NCI-H2029 treated with DMSO at 0.1 percent for 48 hours (cell line): ENCODE data around the gene CAPN12.
"Not testable (repeated sequence)": the region's sequence is repeated elsewhere in the genome, so short reads cannot be mapped to it uniquely, and the experiment has no call there.

Experiments used
- DNase-seq: peaks from one replicate; lab custom pipeline; 2025; lab: John Stamatoyannopoulos, UW

The CAPN12 gene, protein sequence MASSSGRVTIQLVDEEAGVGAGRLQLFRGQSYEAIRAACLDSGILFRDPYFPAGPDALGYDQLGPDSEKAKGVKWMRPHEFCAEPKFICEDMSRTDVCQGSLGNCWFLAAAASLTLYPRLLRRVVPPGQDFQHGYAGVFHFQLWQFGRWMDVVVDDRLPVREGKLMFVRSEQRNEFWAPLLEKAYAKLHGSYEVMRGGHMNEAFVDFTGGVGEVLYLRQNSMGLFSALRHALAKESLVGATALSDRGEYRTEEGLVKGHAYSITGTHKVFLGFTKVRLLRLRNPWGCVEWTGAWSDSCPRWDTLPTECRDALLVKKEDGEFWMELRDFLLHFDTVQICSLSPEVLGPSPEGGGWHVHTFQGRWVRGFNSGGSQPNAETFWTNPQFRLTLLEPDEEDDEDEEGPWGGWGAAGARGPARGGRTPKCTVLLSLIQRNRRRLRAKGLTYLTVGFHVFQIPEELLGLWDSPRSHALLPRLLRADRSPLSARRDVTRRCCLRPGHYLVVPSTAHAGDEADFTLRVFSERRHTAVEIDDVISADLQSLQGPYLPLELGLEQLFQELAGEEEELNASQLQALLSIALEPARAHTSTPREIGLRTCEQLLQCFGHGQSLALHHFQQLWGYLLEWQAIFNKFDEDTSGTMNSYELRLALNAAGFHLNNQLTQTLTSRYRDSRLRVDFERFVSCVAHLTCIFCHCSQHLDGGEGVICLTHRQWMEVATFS

GRCh38 chr19:38744298-38744681 is at the start of gene CAPN12:
TSS of gene CAPN12 (minus strand) at chr19:38744474. CDS start at chr19:38744165, 309 bp downstream.
- no peak for DNase-seq

DNA sequence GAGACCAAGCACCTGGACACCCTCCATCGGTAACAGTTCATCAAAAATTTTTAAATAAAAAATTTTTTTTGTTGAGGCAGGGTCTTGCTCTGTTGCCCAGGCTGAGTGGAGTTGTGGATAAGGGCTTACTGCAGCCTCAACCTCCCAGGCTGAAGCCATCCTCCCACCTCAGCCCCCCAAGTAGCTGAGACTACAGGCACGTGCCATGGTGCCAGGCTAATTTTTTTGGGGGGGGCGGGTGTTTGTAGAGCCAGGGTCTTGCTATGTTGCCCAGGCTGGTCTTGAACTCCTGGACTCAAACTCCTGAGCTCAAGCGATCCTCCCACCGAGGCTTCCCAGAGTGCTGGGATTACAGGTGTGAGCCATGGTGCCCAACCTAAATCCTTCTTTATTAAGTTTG is 49.4 kb upstream of the CAPN12 start:
- no peak for DNase-seq

DNA sequence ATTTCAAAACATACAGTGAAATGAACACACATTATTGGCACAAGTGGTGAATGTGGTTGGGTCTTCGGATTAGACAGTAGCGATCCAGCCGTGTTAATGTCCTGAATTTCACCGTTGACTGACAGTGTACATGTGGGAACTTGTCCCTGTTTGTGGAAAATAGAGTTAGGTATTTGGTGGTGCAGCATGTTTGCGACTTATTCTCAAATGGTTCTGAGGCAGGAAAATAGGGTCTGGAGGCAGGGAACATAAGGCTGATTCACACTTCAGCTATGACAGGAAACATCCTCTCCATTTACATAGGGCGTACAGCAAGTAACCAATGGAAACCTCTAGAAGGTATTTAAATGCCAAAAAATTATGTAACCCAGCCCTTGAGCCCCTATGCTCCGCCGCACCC is 48.9 kb upstream of the CAPN12 start:
- no peak for DNase-seq

- DNase-seq: no peak
Observed at GRCh38 chr19:38792250-38793111, 48.2 kb upstream of the CAPN12 start.

GRCh38 chr19:38791451-38792064 is 47.3 kb upstream of the CAPN12 start:
- DNase-seq: not testable (repeated sequence)

DNA sequence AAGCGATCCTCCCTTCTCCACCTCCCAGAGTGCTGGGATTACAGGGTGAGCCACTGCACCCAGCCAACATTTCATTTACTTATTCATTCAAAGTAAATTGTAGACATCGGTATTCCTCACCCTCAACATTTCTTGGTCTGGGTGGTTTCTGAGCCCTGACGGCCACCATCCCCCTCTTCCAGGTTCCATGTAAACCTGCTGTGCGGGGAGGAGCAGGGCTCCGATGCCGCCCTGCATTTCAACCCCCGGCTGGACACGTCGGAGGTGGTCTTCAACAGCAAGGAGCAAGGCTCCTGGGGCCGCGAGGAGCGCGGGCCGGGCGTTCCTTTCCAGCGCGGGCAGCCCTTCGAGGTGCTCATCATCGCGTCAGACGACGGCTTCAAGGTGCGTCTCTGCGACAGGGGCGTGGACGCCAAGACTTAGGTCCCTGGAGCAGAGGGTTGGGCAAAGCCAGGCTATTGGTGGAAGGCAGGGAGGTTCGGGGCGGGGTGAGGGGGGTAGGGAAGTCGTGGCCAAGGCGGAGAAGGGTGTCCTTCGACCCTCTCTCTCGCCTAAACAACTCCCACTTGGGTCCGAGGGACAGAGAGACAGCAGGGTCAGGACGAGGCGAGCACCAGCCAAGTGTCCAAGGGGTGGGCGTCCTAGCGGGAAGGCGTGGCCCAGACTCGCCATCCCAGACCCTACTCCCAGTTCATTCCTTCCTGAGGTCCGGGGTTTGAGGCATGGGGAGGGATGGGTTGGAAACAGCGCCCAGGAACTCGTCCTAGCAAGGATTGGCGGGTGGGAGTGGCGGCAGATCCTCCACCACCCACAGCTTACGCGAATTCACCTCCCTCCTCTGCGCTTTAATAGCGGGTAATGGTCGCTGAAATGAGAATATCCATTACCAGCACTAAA is 46.5 kb upstream of the CAPN12 start:
- DNase-seq: not testable (repeated sequence)

- DNase-seq: no peak
Observed at GRCh38 chr19:38788478-38789243, 44.4 kb upstream of the CAPN12 start, which contains the start of gene LGALS7B. TSS of gene LGALS7B (plus strand) at chr19:38789200. CDS start at chr19:38789227, 27 bp downstream.

- no peak for DNase-seq
Observed at GRCh38 chr19:38786572-38787265, 42.4 kb upstream of the CAPN12 start.

GRCh38 chr19:38786061-38786460 is 41.8 kb upstream of the CAPN12 start:
- DNase-seq: not testable (repeated sequence)

- DNase-seq: no peak
Observed at GRCh38 chr19:38785187-38785699, 41.0 kb upstream of the CAPN12 start.

- no peak for DNase-seq
Observed at GRCh38 chr19:38784224-38784623, 40.0 kb upstream of the CAPN12 start.

GRCh38 chr19:38782212-38782611 is 37.9 kb upstream of the CAPN12 start:
- DNase-seq: not testable (repeated sequence)

DNA sequence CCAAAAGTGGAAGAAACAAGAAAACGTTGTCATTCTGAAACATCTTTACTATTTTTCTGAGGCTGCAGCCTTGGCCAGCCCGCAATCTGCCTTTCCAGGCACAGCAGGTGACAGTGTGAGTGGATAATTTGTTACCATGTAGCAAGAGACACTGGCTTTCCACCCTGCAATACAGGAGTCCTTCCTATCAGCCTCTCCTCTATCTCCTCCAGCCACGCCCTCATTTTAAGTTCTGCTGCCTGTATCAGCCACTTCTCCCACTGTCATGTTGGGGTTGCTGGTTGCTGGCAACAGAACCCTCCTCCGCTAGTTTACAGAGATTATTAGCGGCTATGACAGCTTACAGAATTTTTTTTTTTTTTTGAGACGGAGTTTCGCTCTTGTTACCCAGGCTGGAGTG is 36.8 kb upstream of the CAPN12 start:
- no peak for DNase-seq

DNA sequence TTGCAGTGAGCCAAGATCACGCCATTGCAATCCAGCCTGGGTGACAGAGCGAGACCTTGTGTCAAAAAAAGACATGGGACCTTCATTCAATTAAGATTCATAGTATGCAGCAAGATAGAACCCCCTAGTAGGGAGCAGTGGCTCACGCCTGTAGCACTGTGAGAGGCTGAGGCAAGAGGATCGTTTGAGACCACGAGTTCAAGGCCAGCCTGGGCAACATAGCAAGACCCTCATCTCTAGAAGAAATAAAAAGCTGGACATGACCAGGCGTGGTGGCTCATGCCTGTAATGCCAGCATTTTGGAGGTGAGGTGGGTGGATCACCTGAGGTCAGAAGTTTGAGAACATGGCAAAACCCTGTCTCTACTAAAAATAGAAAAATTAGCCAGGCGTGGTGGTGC is 36.2 kb upstream of the CAPN12 start:
- no peak for DNase-seq

GRCh38 chr19:38778733-38779132 is 34.5 kb upstream of the CAPN12 start:
- no peak for DNase-seq

DNA sequence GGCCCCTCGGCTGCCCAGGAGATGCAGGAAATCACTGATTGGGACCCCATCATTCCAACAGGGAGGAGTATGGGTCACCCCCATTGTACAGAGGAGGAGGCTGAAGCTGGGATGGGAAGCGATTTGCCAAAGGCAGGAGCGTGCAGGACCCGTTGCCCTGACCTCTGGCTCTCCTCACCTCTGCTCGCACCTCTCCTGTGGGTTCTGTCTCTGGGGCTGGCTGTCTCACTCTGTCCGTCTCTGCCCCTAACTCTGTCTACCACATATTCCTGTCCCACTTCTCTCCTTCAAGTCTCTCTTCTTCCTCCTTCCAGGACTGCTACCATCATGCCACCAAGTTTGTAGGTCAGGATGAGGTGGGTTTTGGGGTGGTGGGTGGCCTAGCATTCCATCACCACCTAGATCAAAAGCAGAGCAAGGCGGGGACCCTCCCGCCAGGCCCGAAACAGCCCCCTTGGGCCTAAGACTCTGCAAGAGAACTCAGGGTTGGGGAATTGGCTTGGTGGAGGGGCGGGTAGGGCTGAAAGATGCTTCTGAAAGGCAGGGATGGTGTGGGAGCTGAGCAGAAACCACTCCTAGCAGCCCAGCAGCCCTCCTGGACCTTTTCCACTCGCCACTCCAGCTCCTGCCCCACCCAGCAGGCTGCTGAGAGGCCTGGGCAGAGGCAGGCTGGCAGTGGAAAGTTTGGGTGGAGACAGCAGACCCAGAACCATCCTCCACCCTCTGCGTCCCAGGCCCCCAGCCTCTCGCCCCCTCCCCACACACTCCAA is 30.1 kb upstream of the CAPN12 start:
- DNase-seq: no peak

DNA sequence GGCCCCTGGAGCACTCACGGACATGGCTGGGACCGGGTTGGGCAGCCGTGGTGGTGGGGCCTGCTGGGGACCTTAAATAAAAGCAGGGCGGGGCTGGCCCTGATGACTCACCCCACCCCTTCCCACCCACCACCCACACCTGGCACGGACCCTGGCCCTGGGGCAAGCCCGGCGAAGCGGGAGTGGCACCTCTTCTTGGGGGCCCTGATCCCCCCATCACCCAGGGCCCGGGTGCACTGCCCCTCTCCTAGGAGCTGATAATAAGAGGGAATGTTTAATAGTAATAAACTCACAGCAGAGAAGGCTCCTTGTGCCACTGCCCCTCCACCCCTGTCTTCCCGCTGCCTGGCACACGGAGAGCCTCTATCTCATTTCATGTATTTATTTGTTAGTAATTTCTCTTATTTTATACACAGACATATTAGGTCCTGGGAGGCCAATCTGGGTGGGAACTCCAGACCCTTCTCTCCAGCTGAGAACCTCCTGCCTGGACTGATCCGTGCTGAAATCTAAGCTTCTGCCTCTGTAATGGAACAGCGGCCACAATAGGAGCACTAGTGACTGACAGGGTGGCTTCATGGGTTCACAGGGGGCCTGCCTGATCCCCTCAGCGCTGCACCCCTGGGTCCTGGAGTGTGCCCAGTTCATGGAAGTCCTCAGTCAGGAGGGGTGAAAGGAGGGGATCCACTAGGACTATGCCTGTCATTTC is 29.3 kb upstream of the CAPN12 start, which contains the start of gene LGALS7:
Gene LGALS7 (minus strand): TSS at position 49 of the 709 bp plus-strand sequence. CDS start 25 bp downstream, at position 24.
- no peak for DNase-seq

DNA sequence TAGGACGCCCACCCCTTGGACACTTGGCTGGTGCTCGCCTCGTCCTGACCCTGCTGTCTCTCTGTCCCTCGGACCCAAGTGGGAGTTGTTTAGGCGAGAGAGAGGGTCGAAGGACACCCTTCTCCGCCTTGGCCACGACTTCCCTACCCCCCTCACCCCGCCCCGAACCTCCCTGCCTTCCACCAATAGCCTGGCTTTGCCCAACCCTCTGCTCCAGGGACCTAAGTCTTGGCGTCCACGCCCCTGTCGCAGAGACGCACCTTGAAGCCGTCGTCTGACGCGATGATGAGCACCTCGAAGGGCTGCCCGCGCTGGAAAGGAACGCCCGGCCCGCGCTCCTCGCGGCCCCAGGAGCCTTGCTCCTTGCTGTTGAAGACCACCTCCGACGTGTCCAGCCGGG is 27.3 kb upstream of the CAPN12 start:
- DNase-seq: not testable (repeated sequence)
